Measurements from ENCODE around the gene RAB36. TPM values are rescaled to one million over a fixed set of nuclear protein-coding genes. Genes with fewer than 3 reads are reported as not detected.

Gene RAB36
- total RNA-seq, 2 donors from 2014 or later = 1.3 to 3.1 TPM

- DNase-seq (no peak), ATAC-seq (no peak)
- Histone ChIP-seq H3K36me3 (replicated peaks in 1 of 2; ENCODE audit: insufficient read depth in 1 of 2, low read depth in 2 of 2) (no peaks in the 10 kb centered on the region), H3K9me3 (no peaks in the 10 kb centered on the region), H3K4me1 (no peaks in the 10 kb centered on the region), H3K4me3 (no peak overlapping the region), H3K27ac (no peak overlapping the region), H3K27me3 (no peaks in the 10 kb centered on the region)
- TF ChIP-seq, protein P1, sequence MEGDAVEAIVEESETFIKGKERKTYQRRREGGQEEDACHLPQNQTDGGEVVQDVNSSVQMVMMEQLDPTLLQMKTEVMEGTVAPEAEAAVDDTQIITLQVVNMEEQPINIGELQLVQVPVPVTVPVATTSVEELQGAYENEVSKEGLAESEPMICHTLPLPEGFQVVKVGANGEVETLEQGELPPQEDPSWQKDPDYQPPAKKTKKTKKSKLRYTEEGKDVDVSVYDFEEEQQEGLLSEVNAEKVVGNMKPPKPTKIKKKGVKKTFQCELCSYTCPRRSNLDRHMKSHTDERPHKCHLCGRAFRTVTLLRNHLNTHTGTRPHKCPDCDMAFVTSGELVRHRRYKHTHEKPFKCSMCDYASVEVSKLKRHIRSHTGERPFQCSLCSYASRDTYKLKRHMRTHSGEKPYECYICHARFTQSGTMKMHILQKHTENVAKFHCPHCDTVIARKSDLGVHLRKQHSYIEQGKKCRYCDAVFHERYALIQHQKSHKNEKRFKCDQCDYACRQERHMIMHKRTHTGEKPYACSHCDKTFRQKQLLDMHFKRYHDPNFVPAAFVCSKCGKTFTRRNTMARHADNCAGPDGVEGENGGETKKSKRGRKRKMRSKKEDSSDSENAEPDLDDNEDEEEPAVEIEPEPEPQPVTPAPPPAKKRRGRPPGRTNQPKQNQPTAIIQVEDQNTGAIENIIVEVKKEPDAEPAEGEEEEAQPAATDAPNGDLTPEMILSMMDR (IDR thresholded peaks at IDR 0.05) = no peak
- no peak for TF ChIP-seq POLR2A (IDR thresholded peaks at IDR 0.05)
- 40 to 80% methylated on average over 1 to 6 of the region's 6 CpGs for WGBS, 2 donors
- intact Hi-C loops (cut with DNase I) = no loop called here
Measured at GRCh38 chr22:23159291-23159630, 14.0 kb downstream of the RAB36 start.

DNA sequence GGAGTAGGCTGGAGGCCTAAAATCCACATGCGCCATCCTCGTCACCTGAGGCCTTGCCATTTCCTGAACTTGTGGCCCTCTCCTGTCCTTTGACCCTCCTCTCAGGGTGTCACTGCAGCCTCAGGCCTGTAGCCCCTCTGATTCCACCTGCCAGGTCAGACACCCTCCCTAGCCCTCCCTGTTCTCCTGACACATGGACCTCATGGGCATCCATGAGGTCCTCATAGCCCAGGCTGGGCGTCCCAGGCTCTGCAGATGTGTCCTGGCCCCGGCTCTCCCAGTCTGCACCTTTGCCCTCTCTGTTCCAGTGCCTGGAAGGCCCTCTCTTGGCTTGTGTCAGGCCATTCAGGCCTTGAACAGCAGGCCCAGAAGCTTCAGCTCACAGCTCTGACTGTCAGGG is 15.8 kb downstream of the RAB36 start:
- Histone ChIP-seq H3K9me3 (no peaks in the 10 kb centered on the region), H3K27me3 (no peaks in the 10 kb centered on the region), H3K27ac (no peak overlapping the region), H3K36me3 (replicated peaks in 1 of 2; ENCODE audit: insufficient read depth in 1 of 2, low read depth in 2 of 2) (no peaks in the 10 kb centered on the region), H3K4me3 (no peak overlapping the region), H3K4me1 (no peaks in the 10 kb centered on the region)
- TF ChIP-seq, protein P1 (IDR thresholded peaks at IDR 0.05) = no peak
- TF ChIP-seq POLR2A (IDR thresholded peaks at IDR 0.05) = no peak
- intact Hi-C loops (cut with DNase I) = no loop called here
- ATAC-seq (no peak), DNase-seq (no peak)
- 87 to 97% methylated on average over 4 of the region's 4 CpGs for WGBS, 2 donors

DNA sequence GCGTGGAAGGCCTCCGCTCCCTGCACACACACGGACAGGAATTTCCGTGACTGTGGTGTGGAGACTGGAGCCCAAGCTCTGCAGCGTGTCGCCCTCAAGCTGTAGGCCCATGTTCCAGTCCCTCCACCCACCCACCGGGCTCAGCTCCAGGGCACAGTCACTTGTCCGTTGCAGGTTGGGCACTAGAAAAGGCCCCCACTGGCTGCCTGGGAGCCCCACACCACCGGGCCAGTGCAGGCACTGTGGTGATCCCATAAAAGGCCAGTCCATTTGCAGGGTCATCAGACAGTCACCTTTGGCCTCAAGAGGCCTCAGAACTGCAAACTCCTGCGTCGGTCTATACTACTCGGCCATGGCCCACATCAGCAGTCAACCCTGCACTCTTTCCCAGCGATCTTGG is 16.3 kb downstream of the RAB36 start:
- no peak for ATAC-seq
- WGBS, 2 donors = 87 to 100% methylated on average over 1 to 10 of the region's 13 CpGs
- H3K27me3 ChIP-seq = no peaks in the 10 kb centered on the region
- no peaks in the 10 kb centered on the region for H3K4me1 ChIP-seq
- TF ChIP-seq, protein P1 (IDR thresholded peaks at IDR 0.05) = no peak
- TF ChIP-seq POLR2A (IDR thresholded peaks at IDR 0.05) = no peak
- intact Hi-C loops (cut with DNase I) = no loop called here
- DNase-seq = no peak
- H3K36me3 ChIP-seq (replicated peaks in 1 of 2; ENCODE audit: insufficient read depth in 1 of 2, low read depth in 2 of 2) = no peaks in the 10 kb centered on the region
- H3K27ac ChIP-seq = no peak overlapping the region
- H3K4me3 ChIP-seq = no peak overlapping the region
- H3K9me3 ChIP-seq = no peaks in the 10 kb centered on the region

GRCh38 chr22:23163665-23164064 is 18.4 kb downstream of the RAB36 start:
- Histone ChIP-seq H3K36me3 (replicated peaks in 1 of 2; ENCODE audit: insufficient read depth in 1 of 2, low read depth in 2 of 2) (no peaks in the 10 kb centered on the region), H3K27me3 (no peaks in the 10 kb centered on the region), H3K4me1 (no peaks in the 10 kb centered on the region), H3K9me3 (no peaks in the 10 kb centered on the region), H3K27ac (no peak overlapping the region), H3K4me3 (no peak overlapping the region)
- TF ChIP-seq, protein P1 (IDR thresholded peaks at IDR 0.05) = no peak
- TF ChIP-seq POLR2A (IDR thresholded peaks at IDR 0.05) = no peak
- peak in 2 of 4 donors; percentile 27 to 37 for DNase-seq
- WGBS, 2 donors = 85 to 87% methylated on average over 4 to 8 of the region's 8 CpGs
- no peak for ATAC-seq
- intact Hi-C loops (cut with DNase I) = no loop called here

DNA sequence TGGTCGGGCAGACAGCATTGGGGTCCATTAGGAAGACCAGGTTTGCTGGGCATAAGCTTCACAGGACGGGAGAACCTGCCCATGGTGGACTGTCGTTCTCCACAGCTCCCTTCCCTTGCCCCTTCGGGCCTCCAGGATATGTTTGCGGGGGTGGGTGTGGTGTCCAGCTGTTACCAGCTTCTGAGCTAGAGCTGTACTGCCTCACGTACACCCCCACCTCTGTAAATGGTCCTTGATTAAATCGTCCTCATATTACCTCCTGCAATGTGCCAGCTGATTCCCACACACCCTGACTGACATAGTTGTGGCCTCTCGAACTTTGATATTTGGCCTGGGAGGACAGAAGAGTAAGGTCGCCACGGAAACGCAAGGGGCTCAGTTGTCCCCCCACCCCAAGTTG is 18.8 kb downstream of the RAB36 start:
- no peak overlapping the region for H3K27ac ChIP-seq
- no peak overlapping the region for H3K4me3 ChIP-seq
- DNase-seq = no peak
- H3K27me3 ChIP-seq = no peaks in the 10 kb centered on the region
- TF ChIP-seq, protein P1 (IDR thresholded peaks at IDR 0.05) = no peak
- no peak for TF ChIP-seq POLR2A (IDR thresholded peaks at IDR 0.05)
- 75 to 88% methylated on average over 7 to 11 of the region's 11 CpGs for WGBS, 2 donors
- H3K4me1 ChIP-seq = no peaks in the 10 kb centered on the region
- H3K36me3 ChIP-seq (replicated peaks in 1 of 2; ENCODE audit: insufficient read depth in 1 of 2, low read depth in 2 of 2) = no peaks in the 10 kb centered on the region
- intact Hi-C loops (cut with DNase I) = no loop called here
- no peak for ATAC-seq
- no peaks in the 10 kb centered on the region for H3K9me3 ChIP-seq
